DOHH2 (cell line): ENCODE measurements around the gene NPFFR1.
"Not testable (repeated sequence)": the region's sequence is repeated elsewhere in the genome, so short reads cannot be mapped to it uniquely, and the experiment has no call there.

ENCODE experiments used
- CTCF ChIP-seq: fragments of 200-600 bp; sonication (generic); IDR thresholded peaks from one replicate; pipeline ENCODE4 v1.5.1; 2014; ENCODE audit warnings: antibody characterized with exemption, mild to moderate bottlenecking, low read depth, low read length; ENCODE audit not compliant: poor library complexity, severe bottlenecking
- EZH2phosphoT487 ChIP-seq: fragments of 200-600 bp; sonication (generic); IDR thresholded peaks from 2 replicates; pipeline ENCODE4 v1.6.1; 2017; ENCODE audit warnings: borderline replicate concordance, mild to moderate bottlenecking, antibody characterized with exemption, low read length, moderate library complexity, mixed read lengths

GRCh38 chr10:70239986-70240385, 43.8 kb downstream of the NPFFR1 start:
- not testable (repeated sequence) for TF ChIP-seq CTCF, EZH2phosphoT487
